ENCODE data around the gene TAF3.
"Not testable (repeated sequence)": the region's sequence is repeated elsewhere in the genome, so short reads cannot be mapped to it uniquely, and the experiment has no call there.

The TAF3 gene

GRCh38 chr10:7971949-7972348 is 153.6 kb downstream of the TAF3 start:
- no peak for DNase-seq (ENCODE audit: low read depth in 2 of 2)

GRCh38 chr10:7972367-7972766 is 154.1 kb downstream of the TAF3 start:
- no peak for DNase-seq (ENCODE audit: low read depth in 2 of 2)

DNA sequence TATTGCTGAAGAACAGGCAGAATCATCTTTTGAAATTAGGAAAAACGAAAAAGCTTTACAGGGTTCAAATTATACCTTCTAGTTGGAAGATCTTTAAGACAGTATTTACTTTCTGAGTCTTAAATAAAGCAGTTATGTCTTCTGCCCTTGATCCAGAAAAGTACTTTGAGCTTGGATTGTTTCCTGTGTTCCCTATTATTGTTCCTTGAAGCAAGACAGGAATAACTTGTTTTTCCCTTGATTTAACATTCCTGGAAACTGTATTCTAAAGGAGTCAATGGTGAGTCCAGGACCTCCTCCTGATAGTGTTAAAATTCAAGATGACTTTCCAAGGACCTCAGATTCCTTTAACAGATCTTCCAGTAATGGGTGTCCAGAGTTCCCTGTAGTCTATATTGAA is 161.9 kb downstream of the TAF3 start:
- DNase-seq (ENCODE audit: low read depth in 2 of 2), result no peak

DNA sequence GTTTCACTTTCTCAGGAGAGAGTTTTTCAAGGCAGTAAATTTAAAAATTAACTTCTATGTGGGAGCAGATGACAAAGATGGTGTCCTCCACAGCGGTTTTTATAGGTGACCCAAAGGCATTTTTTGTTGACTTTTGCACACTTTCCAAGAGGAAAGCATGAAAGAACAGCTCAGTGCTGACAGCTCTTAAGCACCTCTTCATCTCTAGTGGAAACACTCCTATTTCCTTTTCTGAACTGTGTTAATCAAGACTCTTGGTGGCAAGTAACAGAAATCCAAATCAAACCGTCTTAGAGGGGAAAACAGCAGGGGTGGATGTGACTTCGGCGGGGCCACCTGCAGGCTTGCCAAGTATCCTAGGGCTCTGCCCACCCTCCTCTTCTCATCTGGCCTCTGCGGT is 164.4 kb downstream of the TAF3 start:
- DNase-seq (ENCODE audit: low read depth in 2 of 2), result no peak

DNA sequence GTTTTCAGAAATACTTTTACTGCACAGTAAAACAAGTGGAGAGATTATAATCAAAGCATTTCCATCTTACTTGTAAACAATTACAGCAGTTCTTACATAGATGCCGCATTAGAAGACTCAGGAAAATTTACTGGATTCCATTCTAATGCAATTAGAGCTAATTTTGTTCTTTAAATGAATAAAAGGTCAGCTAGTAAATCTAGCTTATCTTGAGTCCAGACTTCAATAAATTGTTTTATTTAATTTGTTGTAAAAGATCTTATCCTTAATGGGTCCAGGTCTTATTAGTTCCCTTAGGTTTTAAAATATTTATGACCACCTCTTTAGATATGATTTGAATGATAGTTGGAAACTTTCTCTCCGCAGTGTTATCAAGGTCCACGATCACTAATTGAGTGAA is 166.0 kb downstream of the TAF3 start:
- no peak for DNase-seq (ENCODE audit: low read depth in 2 of 2)

DNA sequence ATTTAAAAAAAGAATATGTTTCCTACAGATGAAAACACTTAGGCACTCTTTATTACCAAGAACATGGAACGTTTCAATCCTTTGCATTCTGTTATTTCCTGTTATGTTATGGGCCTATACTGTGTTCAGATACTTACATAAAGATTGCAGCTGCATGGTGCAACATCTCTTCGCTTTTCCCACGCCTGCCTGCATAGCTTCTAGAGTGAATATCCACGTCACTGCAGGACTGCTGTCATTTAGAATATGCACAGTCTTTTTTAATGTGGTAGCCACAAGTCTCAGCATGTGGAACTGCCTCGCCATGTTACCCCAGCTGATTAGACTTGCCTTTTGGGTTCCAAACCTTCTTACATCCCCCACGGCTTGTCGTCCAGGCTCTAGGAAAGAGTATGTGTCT is 166.6 kb downstream of the TAF3 start:
- DNase-seq (ENCODE audit: low read depth in 2 of 2), result peak; percentile 22 to 27

- DNase-seq (ENCODE audit: low read depth in 2 of 2), result peak in 1 of 2 experiments; percentile 3
Measured at GRCh38 chr10:7986851-7987250, 168.5 kb downstream of the TAF3 start.

DNA sequence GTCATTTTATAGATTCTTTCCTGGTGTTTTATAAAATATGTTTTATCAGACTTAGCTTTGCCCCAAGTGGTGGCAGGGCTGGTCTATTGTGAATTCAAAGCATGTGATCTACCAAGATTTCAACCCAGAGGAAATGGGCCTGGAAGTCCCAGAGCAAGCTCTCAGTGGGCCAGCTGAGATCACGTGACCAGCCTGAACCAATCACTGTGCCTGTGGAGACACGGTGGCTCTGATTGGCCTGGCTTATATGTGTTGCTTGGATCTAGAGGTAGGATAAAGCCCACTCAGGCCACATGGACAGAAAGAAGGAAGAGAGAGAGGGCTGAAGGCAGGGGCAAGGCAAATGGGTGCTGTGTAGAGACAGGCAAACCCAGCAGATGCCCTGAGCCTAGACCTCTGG is 170.7 kb downstream of the TAF3 start:
- no peak for DNase-seq (ENCODE audit: low read depth in 2 of 2)

DNA sequence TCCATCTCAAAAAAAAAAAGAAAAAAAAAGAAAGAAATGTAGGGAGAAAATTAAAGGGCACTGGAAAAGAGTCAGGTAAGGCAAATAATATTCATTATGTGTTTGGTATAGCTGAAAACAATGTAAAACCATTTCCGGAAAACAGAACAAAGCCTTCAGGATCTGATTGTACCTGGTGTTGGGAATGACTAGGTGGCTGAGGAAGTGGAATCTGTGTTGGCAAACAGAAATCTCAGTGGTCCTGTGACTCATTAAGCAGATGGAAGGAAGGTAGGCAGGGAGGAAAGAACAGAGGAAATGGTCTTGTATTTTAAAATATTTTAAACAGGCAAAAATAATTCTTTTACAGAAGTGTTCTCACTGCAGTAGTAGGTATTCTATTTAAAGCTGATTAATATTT is 180.5 kb downstream of the TAF3 start:
- DNase-seq (ENCODE audit: low read depth in 2 of 2), result no peak

DNA sequence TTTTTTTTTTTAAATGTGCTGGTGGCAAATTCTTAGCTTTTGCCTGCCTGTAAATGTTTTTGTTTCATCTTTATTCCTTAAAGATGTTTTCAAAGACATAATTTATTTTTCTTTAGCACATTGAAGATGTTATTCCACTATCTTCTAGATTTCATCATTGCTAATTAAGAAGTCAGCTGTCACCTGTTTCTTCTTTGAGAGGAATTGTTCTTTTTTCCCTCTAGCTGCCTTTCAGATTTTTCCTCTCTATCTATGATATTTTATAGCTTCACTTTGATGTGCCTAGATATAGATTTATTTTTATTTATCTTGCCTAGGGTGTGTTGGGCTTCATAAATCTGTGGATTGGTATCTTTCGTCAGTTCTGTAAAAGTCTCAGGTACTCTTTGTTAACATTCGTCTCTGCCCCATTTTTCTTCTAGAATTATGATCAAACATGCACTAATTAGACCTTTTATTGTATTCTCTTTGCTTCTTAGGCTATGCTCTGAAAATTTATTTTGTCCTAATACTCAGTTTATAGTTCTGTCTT is 186.2 kb downstream of the TAF3 start:
- DNase-seq (ENCODE audit: low read depth in 2 of 2), result no peak

DNA sequence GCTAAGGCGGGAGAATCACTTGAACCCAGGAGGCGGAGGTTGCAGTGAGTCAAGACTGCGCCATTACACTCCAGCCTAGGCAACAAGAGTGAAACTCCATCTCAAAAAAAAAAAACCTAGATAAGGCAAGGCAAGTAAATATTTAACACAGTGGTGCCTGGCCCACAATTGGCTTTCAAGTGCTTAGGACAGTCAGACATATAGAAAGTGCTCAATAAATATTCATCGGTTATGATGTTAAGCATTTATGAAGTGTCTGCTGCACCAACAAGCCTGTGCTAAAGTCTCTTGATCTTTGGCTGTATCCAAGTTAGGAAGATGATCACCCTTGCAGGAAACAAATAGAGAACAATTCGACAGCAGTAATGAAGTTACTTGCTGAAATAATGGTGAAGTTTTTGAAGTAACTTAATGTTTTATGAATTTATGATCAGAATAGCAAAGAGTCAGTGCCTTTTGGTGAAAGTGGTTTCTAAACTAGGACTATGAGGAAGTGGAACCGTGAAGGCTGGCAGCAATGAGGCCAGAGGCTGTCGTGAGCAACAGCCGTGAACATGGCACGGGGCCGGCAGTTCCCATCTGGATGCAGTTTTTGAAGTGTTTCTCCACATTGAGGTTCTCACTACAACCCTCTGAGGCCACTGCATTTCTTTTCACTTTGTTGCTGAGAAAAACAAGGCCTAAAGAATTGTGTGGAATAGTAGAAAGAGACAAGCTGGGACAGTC is 188.1 kb downstream of the TAF3 start:
- DNase-seq (ENCODE audit: low read depth in 2 of 2), result no peak

GRCh38 chr10:8009031-8009430 is 190.7 kb downstream of the TAF3 start:
- DNase-seq (ENCODE audit: low read depth in 2 of 2), result no peak

GRCh38 chr10:8013006-8013405 is 194.7 kb downstream of the TAF3 start:
- no peak for DNase-seq (ENCODE audit: low read depth in 2 of 2)

DNA sequence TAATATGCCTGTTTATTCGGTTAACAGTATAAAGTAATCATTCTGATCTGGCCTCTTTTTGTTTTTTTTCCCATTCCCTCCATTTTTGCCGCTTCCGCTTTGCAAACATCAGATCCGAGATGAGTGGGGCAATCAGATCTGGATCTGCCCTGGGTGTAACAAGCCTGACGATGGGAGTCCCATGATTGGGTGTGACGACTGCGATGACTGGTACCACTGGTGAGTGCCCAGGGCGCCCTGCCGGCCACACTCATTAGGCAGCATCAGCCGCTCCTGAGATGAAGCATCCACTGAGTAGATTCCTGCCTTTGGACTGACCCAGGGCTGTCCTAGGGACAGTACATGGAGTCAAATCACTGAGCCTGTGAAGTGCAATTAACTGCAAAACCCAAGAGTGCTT is 195.3 kb downstream of the TAF3 start:
- no peak for DNase-seq (ENCODE audit: low read depth in 2 of 2)

DNA sequence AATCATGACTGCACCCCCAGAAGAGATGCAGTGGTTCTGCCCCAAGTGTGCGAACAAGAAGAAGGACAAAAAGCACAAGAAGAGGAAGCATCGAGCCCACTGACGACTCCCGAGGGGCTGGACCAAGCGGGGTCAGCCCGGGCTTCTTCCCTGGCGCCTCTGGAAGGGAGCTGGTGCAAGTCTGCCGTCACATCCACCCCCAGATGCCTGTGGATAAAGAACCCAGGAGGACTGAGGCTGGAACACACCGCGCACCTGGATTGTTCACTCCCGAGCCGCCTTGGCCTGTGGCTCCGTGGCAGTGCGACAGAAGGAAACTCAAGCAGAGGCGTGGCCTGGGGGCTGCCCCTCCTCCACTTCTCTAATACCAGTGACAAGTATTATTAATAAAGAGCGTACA is 196.3 kb downstream of the TAF3 start:
- no peak for DNase-seq (ENCODE audit: low read depth in 2 of 2)

DNA sequence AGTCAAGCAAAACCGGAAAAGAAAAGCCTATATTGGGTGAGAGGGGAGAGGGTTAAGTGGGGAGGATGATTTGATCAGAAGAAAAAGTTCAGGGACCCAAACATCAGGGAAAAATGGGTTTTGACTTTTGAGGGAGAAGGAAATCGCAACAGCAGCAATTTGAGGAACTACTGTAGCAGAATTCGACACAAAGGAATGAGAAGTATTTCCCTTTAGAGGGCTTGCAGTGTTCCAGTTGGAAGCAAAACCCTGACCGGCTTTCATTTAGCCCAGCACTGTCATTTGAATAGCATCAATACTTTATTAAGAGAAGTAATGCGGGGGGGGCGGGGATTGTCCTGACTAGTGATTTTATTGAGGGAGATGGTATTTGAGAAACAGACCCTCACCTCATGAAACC is 199.0 kb downstream of the TAF3 start:
- DNase-seq (ENCODE audit: low read depth in 2 of 2), result peak; percentile 9 to 11

- DNase-seq (ENCODE audit: low read depth in 2 of 2), result no peak
Measured at GRCh38 chr10:8023321-8023720, 205.0 kb downstream of the TAF3 start.

DNA sequence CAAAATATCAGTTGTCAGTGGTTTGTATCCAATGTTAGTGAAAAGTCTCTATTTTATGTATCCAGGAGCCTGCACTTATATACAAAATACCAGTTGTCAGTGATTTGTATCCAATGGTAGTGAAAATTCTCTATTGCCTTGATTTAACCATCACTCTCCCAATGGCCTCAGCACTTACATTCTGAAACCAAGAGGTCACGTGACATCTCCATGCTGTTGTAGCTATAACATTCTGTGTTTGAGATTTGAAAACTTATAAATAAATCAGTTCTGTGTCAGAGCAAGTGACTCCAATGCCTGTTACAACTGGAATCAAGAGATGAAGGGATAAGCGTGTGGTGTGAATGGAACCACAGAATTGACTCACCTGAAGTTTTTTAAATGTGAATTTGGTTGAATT is 205.5 kb downstream of the TAF3 start:
- DNase-seq (ENCODE audit: low read depth in 2 of 2), result no peak

GRCh38 chr10:8026349-8027259 is 208.3 kb downstream of the TAF3 start:
- no peak for DNase-seq (ENCODE audit: low read depth in 2 of 2)

DNA sequence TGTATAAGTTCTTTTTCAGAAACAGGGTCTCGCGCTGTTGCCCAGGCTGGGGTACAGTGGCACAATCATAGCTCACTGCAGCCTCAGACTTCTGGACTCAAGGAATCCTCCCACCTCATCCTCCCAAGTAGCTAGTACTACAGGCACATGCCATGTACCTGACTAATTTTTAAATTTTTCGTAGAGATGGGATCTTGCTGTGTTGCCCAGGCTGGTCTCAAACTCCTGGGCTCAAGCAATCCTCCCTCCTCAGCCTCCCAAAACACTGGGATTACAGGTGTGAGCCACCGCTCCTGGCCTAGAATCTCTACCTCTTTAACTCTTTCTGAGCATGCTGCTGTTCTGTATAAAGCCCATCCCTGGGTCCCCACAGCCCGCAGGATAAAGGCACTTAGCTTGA is 212.9 kb downstream of the TAF3 start:
- DNase-seq (ENCODE audit: low read depth in 2 of 2), result not testable (repeated sequence)

- no peak for DNase-seq (ENCODE audit: low read depth in 2 of 2)
Measured at GRCh38 chr10:8032558-8032957, 214.3 kb downstream of the TAF3 start.

DNA sequence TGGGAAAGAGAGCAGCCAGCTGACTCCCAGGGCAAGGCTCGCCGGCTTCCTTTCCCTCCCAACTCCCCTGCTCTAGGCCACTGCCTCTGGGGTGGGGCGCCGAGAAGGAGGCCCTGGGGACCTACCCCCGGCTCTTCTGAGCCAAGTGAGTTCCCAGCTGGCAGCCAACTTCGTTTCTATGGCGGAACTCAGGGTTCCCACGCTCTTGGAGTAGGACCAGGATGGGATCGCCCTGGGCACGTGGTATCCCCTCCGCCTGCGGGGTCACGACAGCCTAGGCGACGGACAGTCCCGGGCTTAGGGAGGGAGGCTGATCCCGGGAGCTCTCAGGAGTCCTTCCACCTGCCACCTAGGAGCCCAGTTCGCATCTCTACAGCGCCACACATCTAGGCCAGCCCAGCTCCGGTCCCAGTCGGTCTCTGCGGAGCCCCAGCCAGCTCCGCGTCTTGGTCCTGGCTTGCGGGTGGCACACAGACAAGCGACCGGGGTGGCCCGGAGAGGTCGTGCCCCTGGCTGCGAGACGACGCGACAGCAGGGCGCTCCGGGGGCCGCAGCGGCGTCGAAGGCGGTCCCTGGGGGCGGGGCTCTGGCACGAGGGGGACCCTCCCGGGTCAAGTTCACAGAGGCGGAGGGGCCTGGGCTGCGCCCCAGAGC is 215.6 kb downstream of the TAF3 start:
- no peak for DNase-seq (ENCODE audit: low read depth in 2 of 2)
